NCI-H526 treated with DMSO at 0.1 percent for 48 hours (cell line): ENCODE measurements around the gene DYNLT3.

Source experiments
- DNase-seq: peaks from one replicate; lab custom pipeline; 2025; lab: John Stamatoyannopoulos, UW

The DYNLT3 gene

DNA sequence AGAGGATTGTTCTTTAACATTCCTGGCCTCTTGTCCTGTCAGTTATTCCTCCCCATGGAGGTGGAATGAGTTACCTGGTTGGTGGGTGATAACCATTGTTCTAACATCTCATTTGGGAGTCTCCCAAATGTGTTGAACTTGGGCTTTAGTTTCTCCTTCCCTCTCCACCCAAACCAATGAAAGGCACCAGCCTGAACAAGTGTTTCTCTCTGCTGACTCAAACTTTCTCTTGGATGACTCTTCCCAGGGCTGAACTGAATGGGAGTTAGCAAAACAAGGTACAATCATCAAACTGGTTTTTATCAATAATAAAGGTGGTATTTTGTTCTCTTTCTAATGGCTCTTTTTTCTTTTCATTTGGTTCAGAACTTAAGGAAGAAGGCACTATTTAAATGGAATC lies 2.7 kb downstream of the DYNLT3 start:
- no peak for DNase-seq

GRCh38 chrX:37840931-37841330 lies 6.4 kb downstream of the DYNLT3 start:
- no peak for DNase-seq

- DNase-seq = no peak
These were observed 12.4 kb downstream of the DYNLT3 start for GRCh38 chrX:37834937-37835336.

- DNase-seq = no peak
These were observed 17.0 kb downstream of the DYNLT3 start for GRCh38 chrX:37830371-37830770.

GRCh38 chrX:37829721-37830120 lies 17.6 kb downstream of the DYNLT3 start:
- no peak for DNase-seq

GRCh38 chrX:37825215-37825842 lies 22.0 kb downstream of the DYNLT3 start:
- DNase-seq = peak; percentile 44

- DNase-seq = peak; percentile 22
These were observed 22.7 kb downstream of the DYNLT3 start for GRCh38 chrX:37824491-37825214.

DNA sequence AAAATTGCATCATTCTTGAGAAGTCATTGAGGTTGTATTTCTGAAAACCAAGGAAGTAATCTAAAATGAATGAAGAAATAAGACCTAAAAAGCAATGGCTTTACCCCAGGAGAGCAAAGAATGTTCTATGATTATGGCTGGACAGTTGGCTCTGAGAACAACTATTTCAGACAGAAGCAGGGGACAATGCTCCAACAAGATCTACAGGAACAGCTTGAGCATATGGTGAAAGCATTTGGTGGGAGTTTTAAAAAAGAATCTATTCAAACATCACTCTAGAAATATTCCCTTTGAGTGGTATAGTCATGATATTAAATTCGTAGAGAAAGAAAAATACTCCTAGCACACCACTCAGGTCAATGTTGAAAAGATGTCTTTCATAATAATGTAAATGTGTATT lies 26.7 kb downstream of the DYNLT3 start:
- no peak for DNase-seq

DNA sequence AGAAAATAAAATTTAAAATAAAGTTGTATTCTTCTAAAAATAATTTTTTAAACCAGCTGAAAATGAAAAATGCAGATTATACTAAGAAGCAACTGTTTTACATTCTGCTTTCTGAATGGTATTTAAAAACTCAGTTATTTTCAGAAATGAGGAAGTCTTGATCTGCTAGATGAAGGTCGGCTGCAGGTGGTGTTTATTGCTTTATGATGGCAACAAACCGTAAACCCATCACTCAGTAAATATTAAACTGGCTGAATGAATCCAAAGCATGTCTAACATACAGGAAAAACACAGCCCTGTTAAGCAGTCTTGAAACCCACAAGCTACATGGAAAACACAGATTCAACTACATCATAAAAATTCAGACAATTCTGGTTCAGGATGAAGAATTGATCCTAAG lies 29.3 kb downstream of the DYNLT3 start:
- DNase-seq = peak; percentile 61

DNA sequence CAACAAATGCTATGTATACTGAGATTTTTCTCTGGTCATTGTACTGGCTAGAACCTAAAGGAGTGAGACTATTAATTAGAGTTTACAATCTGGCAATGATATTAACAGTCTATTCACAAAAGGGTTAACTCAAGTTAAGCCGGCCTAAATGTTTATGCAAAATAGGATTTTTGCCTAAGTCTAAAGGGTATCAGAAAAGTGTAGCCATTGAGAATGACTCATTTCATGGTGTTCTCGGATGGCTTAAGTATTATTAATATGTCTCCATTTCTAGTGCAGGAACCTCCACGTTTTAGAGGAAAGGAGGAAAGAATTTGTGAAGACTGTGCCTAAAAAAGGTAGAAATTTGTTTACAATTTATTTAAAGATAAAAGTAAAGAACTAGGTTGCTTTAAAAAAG lies 29.8 kb downstream of the DYNLT3 start:
- DNase-seq = peak; percentile 35

DNA sequence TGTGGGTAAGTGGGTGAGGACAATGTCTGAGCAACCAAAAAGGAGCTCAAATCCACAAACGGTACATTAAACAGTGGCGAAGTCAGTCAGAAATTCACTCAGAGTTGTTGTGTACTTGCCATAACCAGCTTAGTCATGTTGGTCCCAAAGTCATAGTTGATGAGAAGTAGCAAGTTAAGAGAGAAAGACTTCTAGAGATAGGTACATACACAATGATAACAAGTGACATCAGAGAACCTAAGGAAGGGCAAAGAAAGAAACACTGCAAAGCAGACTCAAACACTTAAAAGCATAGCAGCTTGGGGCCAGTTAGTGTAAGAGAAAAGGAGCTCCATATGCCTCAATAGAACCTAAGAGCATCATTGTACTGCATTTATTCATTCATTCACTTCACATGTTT lies 30.2 kb downstream of the DYNLT3 start:
- no peak for DNase-seq

DNA sequence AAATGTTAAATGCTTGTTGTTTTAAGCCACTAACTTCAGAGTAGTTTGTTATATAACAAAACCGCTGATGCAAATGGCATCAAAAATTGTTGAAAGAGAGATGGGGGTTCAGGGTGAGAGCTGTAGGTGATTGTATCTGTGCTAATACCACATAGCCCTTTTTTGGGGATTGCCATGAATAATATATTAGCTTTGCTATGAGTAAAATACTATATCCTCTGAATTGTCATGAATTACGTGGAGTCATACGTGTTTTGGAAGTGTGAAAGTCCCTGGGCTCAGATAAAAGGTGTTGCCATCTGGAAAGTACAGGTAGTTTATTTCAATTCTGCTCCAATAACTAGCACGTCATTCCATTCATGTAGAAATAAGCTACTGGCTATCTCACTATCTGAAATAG lies 30.6 kb downstream of the DYNLT3 start:
- DNase-seq = no peak

DNA sequence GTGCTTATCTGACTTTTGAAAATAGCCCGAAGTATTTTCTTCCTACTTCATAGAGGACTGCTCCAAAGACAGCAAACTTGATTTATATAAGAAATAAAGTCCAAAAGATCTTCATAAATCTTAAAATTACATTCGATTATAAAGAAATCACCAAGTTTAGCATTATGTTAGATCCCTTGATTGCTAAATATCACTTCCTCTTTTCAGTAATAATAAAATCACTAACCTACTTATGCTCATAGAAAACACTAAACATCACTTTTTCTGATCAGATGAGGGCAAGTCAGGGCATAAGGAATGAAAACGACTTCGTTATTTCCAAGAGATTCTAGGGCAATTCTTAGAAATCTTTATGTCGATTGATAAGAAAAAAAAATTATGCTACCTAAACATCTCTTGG lies 32.0 kb downstream of the DYNLT3 start:
- DNase-seq = no peak

DNA sequence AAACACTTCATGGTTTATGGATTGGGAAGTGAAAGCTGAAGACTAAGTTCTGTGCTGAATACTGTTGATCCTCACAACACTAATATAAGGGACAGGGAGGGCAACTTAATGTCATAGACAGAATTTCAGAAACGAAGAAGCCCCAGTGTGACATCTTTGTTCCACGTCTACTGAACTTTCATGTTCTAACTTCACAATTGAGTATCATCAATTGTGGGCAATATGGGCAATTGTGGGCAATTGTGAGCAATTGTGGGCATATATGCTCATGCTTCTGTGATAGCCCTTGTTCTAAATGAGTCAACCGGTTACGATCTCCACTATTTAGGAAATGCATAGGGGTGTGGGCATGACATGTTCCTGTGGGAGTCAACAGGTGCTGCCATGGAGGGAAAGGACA lies 33.8 kb downstream of the DYNLT3 start:
- DNase-seq = no peak

DNA sequence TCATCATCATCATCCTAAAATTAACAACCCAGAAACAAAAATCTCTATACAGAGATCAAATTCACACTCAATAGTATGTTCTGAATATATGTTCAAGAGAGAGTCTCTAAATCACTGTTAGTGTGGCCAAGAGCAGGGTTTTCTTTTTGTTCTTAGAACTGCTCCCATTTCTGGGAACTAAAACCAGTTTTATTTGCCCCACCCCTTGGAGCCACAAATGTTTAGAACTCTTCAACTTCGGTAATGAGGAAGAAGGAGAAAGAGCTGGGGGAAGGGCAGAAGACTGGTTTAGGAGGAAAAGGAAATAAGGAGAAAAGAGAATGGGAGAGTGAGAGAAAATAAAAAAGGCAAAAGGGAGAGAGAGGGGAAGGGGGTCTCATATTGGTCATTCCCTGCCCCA lies 35.3 kb downstream of the DYNLT3 start:
- no peak for DNase-seq

GRCh38 chrX:37809970-37810369 lies 37.4 kb downstream of the DYNLT3 start:
- DNase-seq = no peak

DNA sequence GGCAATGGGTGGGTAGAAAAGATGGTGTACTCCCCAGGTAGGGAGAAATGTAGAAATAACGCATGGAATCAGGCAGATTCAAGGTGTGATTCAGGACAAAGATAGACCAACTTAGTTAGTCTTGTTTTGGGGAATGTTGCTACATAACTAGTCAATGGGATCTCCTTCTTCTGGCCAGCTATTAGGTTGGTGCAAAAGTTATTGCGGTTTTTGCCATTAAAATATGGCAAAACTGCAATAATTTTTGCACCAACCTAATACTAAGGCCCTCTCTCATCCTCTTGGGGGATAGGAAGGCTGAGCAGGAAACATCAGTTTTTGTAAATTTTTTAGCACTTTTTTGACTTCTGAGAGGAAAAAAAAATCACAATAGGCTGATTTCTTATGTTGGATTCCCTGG lies 44.3 kb downstream of the DYNLT3 start:
- DNase-seq = no peak

DNA sequence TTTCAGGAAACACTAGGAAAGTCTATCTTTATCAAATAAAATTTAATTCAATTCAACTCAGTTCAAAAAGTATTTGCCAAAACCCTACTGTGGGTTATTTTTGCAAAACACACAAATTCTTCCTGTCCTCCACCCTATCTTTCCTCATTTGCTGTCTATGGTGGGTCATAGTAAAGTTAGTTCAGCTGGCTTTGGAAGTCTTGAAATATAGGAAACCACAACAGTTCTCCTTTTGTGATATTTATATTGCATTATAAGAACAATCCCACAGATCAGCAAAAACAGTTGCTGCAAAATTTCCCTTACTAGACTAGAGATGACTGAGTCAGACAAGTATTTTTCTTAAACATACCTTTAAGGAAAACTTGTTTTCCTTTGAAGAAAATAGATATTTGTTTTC lies 45.3 kb downstream of the DYNLT3 start:
- no peak for DNase-seq

DNA sequence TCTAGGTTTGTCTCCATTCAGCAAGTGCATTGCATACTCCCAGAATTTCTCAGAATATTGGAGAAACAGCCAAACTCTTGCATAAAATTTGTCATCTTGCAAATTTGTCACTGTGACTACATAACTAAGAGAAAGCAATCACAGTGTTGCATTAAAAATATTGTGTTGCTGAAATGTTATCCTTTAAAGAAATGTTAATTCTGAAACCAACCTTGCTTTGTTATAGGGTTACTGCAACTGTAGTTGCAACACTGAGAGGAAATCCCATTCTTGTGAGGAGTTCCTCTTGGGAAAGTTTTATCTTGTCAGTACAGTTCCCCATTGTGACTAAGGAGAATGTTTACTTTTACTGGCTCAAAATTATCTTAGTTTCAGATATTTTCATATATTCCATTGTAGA lies 46.7 kb downstream of the DYNLT3 start:
- DNase-seq = no peak

DNA sequence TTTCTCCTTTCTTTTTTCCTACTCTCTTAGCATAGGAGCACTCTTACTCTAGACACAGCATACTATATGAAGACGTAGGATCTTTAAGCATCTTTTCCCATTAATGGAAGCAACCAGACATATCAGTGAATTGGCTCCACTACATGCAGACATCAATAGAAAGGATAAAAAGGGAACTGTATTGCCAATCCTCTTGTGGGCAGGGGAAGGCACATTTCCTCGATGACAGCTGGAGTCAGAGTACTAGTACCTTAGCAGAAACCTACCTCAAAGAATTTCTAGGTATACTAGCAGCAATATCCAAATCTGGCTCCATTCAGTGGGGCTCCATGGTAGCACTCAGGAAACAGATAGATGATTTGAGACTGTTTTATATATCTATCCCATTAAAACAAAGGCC lies 47.4 kb downstream of the DYNLT3 start:
- no peak for DNase-seq

- DNase-seq = no peak
These were observed 50.6 kb downstream of the DYNLT3 start for GRCh38 chrX:37796805-37797204.

DNA sequence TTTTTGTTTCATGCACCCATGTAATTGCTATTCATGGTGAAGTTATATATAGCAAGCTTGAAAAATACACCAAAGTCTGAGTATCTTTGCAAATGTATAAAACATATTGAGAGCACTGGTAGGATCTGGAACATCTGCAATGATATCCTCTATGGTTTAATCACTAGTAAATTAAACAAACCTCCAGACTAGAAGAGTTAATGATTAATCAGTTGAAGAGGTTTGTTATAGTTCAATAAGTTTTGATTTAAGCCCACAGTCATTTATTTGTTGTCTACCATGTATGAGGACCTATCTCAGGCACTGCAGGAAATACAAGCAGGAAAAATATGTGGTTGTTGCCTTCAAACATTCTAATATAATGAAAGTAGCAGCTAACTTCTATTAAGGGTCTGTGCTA lies 51.1 kb downstream of the DYNLT3 start:
- DNase-seq = no peak
